ENCODE data around the gene KDM3B.
"Not testable (repeated sequence)": the region's sequence is repeated elsewhere in the genome, so short reads cannot be mapped to it uniquely, and the experiment has no call there.

KDM3B gene

GRCh38 chr5:138468133-138468965 is 115.9 kb downstream of the KDM3B start:
- no peak for DNase-seq

DNA sequence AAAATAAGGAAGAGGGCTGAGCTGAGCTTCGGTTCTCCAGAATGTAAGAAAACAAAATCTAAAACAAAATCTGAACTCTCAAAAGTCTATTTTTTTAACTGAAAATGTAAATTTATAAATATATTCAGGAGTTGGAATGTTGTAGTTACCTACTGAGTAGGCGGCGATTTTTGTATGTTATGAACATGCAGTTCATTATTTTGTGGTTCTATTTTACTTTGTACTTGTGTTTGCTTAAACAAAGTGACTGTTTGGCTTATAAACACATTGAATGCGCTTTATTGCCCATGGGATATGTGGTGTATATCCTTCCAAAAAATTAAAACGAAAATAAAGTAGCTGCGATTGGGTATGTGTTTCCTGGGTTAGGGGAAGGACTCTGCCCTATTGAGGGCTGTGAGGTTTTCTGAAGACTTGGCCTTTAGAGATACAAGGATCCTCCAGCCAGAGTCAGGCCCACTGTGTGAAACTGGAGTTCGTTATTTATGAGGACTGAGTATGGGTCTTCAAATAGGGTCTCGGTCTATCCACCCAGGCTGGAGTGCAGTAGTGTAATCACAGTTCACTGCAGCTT is 116.6 kb downstream of the KDM3B start:
- no peak for DNase-seq

DNA sequence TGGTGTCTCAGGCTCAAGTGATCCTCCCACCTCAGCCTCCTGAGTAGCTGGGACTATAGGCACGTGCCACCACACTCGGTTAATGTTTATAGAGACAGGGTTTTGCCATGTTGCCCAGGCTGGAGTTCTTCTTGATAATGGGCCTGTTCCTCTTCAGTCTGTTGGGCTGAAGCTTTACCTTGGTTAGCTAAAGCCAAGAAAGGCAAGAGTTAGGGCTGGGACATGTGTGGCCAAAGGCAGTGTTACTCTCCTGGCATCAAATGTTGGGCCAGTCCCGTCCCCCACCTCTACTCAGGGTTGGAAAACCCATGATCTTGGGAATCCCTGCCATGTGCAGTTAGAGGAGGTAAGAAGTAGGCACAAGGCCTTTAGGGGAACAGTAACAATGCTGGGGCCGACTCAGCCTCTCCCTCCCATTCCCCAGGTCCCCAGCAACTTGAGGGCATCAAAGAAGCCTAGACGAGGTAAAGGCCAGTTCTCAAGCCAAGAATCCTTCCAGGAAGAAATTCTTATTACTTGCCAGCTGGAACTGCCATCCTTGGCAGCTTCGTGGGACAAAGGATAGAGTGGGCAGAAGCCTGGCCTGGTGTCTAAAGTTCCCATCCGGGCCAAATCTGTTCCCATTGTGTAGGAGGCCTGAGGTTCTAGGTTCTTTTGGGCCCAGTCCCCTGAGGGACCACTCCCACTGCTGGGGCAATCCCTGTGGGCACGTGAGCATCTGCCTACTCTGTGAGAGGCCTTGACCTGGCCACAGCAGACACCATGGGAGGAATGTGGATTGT is 117.2 kb downstream of the KDM3B start:
- DNase-seq, result no peak

DNA sequence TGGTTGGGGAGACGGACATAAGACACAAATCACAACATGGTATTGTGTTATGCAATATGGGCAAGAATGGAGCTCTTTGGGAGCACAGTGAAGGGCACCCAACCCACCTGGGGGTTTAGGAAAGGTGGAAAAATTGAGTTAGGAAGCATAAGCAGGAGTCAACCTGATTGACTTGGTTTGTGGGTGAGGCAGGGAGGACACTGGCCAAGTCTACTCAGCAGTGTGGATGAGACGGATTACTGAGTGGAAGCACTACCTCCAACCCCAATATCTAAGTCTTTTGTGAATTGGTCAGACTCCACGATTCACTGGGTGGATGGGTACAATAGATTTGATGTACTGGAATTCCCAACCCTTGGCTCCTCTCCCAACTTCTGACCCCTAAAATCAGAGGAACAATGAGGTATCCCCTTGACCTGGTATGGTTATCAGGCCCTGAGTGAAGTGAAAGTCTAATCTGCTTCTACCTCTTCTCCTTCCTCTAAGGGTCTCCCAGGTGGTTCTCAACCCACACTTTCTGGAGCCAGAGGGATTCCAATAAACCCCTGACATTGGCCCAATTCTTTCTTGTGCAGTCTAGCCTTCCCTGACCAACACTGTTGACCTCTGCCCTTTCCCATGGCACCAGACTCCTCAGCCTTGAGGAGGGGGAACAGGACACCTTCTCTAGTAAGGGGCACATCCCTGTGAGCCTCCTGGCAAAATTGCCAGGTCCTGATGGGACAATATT is 118.0 kb downstream of the KDM3B start:
- no peak for DNase-seq

DNA sequence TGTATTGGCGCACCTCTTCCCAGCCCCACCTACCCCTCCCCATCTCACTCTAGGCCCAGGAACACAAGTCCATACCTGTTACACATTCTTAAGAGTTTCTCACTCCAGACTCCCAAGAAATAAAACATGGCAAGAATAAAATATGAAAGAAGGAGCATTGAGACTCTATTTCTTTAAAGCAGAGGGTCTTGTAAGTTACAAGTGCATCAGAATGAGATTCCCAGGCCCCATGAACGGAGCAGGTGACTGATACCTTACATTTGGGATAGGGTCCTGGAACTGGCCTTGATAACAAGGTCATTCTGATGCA is 118.5 kb downstream of the KDM3B start:
- no peak for DNase-seq

DNA sequence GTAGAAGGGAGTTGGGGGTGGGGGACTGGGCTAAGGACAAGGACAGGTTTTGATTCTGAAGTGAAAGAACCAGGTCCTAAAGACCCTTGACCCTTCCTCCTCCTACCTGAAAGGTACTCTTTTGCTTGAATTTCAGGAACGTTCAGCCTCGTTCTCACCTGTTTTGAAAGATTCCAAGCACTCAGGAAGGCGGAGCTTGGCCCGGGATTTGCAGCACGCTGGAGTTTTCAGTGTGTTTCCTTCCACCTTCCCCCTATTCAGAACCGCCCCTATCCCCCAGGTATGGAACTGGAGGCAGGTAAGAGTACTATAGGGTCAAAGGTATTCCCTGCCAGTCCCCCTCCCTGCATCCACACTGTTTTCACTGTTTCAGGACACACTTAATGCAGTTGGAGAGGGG is 119.9 kb downstream of the KDM3B start:
- DNase-seq, result no peak

DNA sequence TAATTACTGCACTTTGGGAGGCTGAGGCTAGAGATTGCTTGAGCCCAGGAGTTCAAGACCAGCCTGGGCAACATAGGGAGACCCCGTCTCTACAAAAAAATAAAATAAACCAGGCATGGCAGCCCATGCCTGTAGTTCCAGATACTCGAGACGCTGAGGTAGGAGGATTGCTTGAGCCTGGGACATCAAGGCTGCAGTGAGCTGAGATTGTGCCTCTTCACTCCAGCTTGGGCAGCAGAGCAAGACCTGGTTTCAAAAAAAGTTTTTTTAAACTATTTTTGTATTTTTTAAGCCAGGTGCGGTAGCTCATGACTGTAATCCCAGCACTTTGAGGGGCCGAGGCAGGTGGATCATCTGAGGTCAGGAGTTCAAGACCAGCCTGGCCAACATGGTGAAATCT is 120.7 kb downstream of the KDM3B start:
- DNase-seq, result not testable (repeated sequence)

- DNase-seq, result no peak
Observed at GRCh38 chr5:138476918-138477317, 124.4 kb downstream of the KDM3B start.

- DNase-seq, result no peak
Observed at GRCh38 chr5:138482638-138483037, 130.2 kb downstream of the KDM3B start.

All from NCI-H2081 (cell line).